H9 (cell line): ENCODE results near the gene ANKS1B. TPM values are rescaled to one million over a fixed set of nuclear protein-coding genes. Genes with fewer than 3 reads are reported as not detected.

Experiments
- DNase-seq: peaks from one replicate; pipeline ENCODE4 v3.0.0-alpha.2; 2017
- H2AFZ ChIP-seq: one replicate; pipeline ENCODE4 v1.6.1; 2013; ENCODE audit warnings: mild to moderate bottlenecking, low read length, control low read depth, moderate library complexity
- H2AK5ac ChIP-seq: 2 replicates; pipeline ENCODE4 v1.6.1; 2013; ENCODE audit warnings: low read length, control low read depth, mixed read lengths; ENCODE audit not compliant: insufficient read length
- H2BK120ac ChIP-seq: one replicate; pipeline ENCODE4 v1.6.1; 2013; ENCODE audit warnings: low read depth, mild to moderate bottlenecking, low read length, control low read depth, inconsistent platforms; ENCODE audit not compliant: poor library complexity, severe bottlenecking
- H2BK12ac ChIP-seq: 2 replicates; pipeline ENCODE4 v1.6.1; 2013; ENCODE audit warnings: low read length, control low read depth, mixed read lengths, low read depth; ENCODE audit not compliant: insufficient read length
- H2BK15ac ChIP-seq: 2 replicates; pipeline ENCODE4 v1.6.1; 2013; ENCODE audit warnings: low read depth, low read length, control low read depth
- H2BK20ac ChIP-seq: one replicate; pipeline ENCODE4 v1.6.1; 2013; ENCODE audit warnings: low read depth, mild to moderate bottlenecking, low read length, control low read depth, inconsistent platforms; ENCODE audit not compliant: poor library complexity, severe bottlenecking
- H2BK5ac ChIP-seq: 2 replicates; pipeline ENCODE4 v1.6.1; 2013; ENCODE audit warnings: low read length, control low read depth, mixed read lengths; ENCODE audit not compliant: insufficient read length
- H3K14ac ChIP-seq: 2 replicates; pipeline ENCODE4 v1.6.1; 2013; ENCODE audit warnings: low read length, control low read depth; ENCODE audit not compliant: insufficient read depth
- H3K18ac ChIP-seq: 2 replicates; pipeline ENCODE4 v1.6.1; 2013; ENCODE audit warnings: low read depth, mild to moderate bottlenecking, mixed read lengths, low read length, control low read depth; ENCODE audit not compliant: insufficient read length
- H3K23ac ChIP-seq: 2 replicates; pipeline ENCODE4 v1.6.1; 2013; ENCODE audit warnings: low read length, control low read depth, mixed read lengths, low read depth; ENCODE audit not compliant: insufficient read length
- H3K23me2 ChIP-seq: 2 replicates; pipeline ENCODE4 v1.6.1; 2013; ENCODE audit warnings: low read depth, mild to moderate bottlenecking, mixed read lengths, low read length, control low read depth; ENCODE audit not compliant: insufficient read length, poor library complexity, severe bottlenecking
- H3K27ac ChIP-seq: 2 replicates; pipeline ENCODE4 v1.5.1; 2013; ENCODE audit warnings: low read length, control low read depth, mixed read lengths, low read depth; ENCODE audit not compliant: insufficient read length
- H3K27me3 ChIP-seq: 2 replicates; pipeline ENCODE4 v1.6.1; 2013; ENCODE audit warnings: low read length, control low read depth, inconsistent platforms; ENCODE audit not compliant: insufficient read depth
- H3K4ac ChIP-seq: 2 replicates; pipeline ENCODE4 v1.6.1; 2013; ENCODE audit warnings: low read depth, mild to moderate bottlenecking, control low read depth, inconsistent platforms, low read length, moderate library complexity
- H3K4me1 ChIP-seq: 2 replicates; pipeline ENCODE4 v1.6.1; 2013; ENCODE audit warnings: low read length, control low read depth, inconsistent platforms; ENCODE audit not compliant: insufficient read depth
- H3K4me2 ChIP-seq: 2 replicates; pipeline ENCODE4 v1.6.1; 2013; ENCODE audit warnings: low read length, control low read depth, mixed read lengths; ENCODE audit not compliant: insufficient read length, insufficient read depth
- H3K56ac ChIP-seq: 2 replicates; pipeline ENCODE4 v1.6.1; 2013; ENCODE audit warnings: low read depth, mild to moderate bottlenecking, mixed read lengths, low read length, control low read depth; ENCODE audit not compliant: insufficient read length
- H3K79me1 ChIP-seq: 2 replicates; pipeline ENCODE4 v1.6.1; 2013; ENCODE audit warnings: low read depth, mild to moderate bottlenecking, moderate library complexity, low read length, control low read depth, inconsistent platforms; ENCODE audit not compliant: insufficient read depth, poor library complexity, severe bottlenecking
- H3K79me2 ChIP-seq: 2 replicates; pipeline ENCODE4 v1.6.1; 2013; ENCODE audit warnings: low read length, control low read depth, inconsistent platforms; ENCODE audit not compliant: insufficient read depth
- H3K9ac ChIP-seq: 2 replicates; pipeline ENCODE4 v1.6.1; 2013; ENCODE audit warnings: low read length, control low read depth, mixed read lengths; ENCODE audit not compliant: insufficient read length; ENCODE audit errors: extremely low read depth
- H3K9me3 ChIP-seq: one replicate; pipeline ENCODE4 v1.6.1; 2013; ENCODE audit warnings: low read depth, low read length, inconsistent platforms; ENCODE audit not compliant: control insufficient read depth
- H3T11ph ChIP-seq: one replicate; pipeline ENCODE4 v1.6.1; 2013; ENCODE audit warnings: mild to moderate bottlenecking, low read length, control low read depth, inconsistent platforms
- H4K20me1 ChIP-seq: one replicate; pipeline ENCODE4 v1.6.1; 2013; ENCODE audit not compliant: control insufficient read depth, insufficient read length, insufficient read depth
- H4K5ac ChIP-seq: 2 replicates; pipeline ENCODE4 v1.6.1; 2013; ENCODE audit warnings: low read depth, mild to moderate bottlenecking, mixed read lengths, low read length, control low read depth; ENCODE audit not compliant: insufficient read length
- H4K8ac ChIP-seq: replicated peaks from 2 replicates; pipeline ENCODE4 v1.6.1; 2013; ENCODE audit warnings: low read length, control low read depth, mixed read lengths, low read depth; ENCODE audit not compliant: insufficient read length
- H4K91ac ChIP-seq: 2 replicates; pipeline ENCODE4 v1.6.1; 2013; ENCODE audit warnings: low read depth, mild to moderate bottlenecking, moderate library complexity, mixed read lengths, low read length, control low read depth; ENCODE audit not compliant: insufficient read length
- H3K27ac Mint-ChIP-seq, 3 experiments: 2 replicates in 2 of 3; 3 replicates in 1 of 3; pipeline ENCODE4 v1.8.0; 2020 to 2021; ENCODE audit warnings: mixed read lengths in 3 of 3, mild to moderate bottlenecking in 1 of 3, moderate library complexity in 1 of 3
- H3K27me3 Mint-ChIP-seq: 2 replicates; pipeline ENCODE4 v1.8.0; 2021; ENCODE audit warnings: low read depth, mild to moderate bottlenecking, moderate library complexity, mixed read lengths
- H3K36me3 Mint-ChIP-seq, 3 experiments: 2 replicates in 2 of 3; 3 replicates in 1 of 3; pipeline ENCODE4 v1.8.0; 2020 to 2021; ENCODE audit warnings: low read depth in 3 of 3, mixed read lengths in 3 of 3; ENCODE audit not compliant: insufficient read depth in 1 of 3
- H3K4me1 Mint-ChIP-seq, 2 experiments: 2 replicates each; pipeline ENCODE4 v1.8.0; 2020; ENCODE audit warnings: mixed read lengths in 2 of 2
- H3K4me3 Mint-ChIP-seq, 2 experiments: 2 replicates in 1 of 2; 3 replicates in 1 of 2; pipeline ENCODE4 v1.8.0; 2020 to 2021; ENCODE audit warnings: mild to moderate bottlenecking in 2 of 2, mixed read lengths in 2 of 2, moderate library complexity in 1 of 2
- H3K9me3 Mint-ChIP-seq, 2 experiments: 2 replicates in 1 of 2; 3 replicates in 1 of 2; pipeline ENCODE4 v1.8.0; 2020; ENCODE audit warnings: mild to moderate bottlenecking in 2 of 2, mixed read lengths in 2 of 2, moderate library complexity in 1 of 2
- WGBS: extraction: QIAGEN DNeasy Blood & Tissue Kit; methylation state at CpG from one replicate; pipeline ENCODE4 v1.1.7; 2013; ENCODE audit warnings: missing lambda C conversion rate, low lambda C conversion rate, mixed read lengths; ENCODE audit not compliant: insufficient read length; ENCODE audit errors: extremely low coverage; 5-methylcytosine and 5-hydroxymethylcytosine counted together
- total RNA-seq: library from RNA; stranded (reverse); gene quantifications from 2 replicates; pipeline ENCODE4 v1.2.1, GENCODE V29; 2021
- TF ChIP-seq, protein P1 (sequence below): fragments of 200-600 bp; sonication (generic); conservative IDR thresholded peaks from 3 replicates; pipeline ENCODE4 v1.8.0; 2021; ENCODE audit warnings: antibody characterized with exemption, mild to moderate bottlenecking

ANKS1B gene
- total RNA-seq, 1 experiment from 2014 or later: 4.1 TPM

DNA sequence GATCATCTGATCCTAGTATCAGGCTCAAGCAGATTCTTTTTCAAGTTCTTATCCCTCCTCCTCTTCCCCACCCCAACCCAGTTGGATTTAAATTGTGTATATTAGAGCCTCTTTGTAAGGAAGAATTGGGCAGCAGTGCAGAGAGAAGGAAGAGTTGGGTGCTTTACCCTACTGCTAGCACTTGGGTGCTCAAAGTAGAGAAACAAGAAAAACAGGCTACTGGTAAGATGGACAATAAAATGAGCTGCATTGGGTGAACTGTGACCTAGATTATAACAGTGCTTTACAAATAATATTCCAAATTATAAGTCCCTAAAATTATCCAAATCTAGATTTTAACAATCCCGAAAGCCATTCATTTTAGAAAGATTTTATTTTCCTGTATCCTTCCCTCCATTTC, 700.6 kb downstream of the ANKS1B start:
- Histone ChIP-seq H3K23ac (no peak overlapping the region), H3K56ac (no peak overlapping the region), H3K27ac (no peak overlapping the region), H3T11ph (no peak overlapping the region), H3K79me2 (no peaks in the 10 kb centered on the region), H2BK12ac (no peak overlapping the region), H3K9ac (no peak overlapping the region), H2BK15ac (no peak overlapping the region), H2BK5ac (no peak overlapping the region), H4K5ac (no peak overlapping the region), H2AK5ac (no peak overlapping the region), H3K14ac (no peak overlapping the region), H4K20me1 (no peaks in the 10 kb centered on the region), H3K4me1 (no peaks in the 10 kb centered on the region), H4K91ac (no peak overlapping the region), H3K79me1 (no peaks in the 10 kb centered on the region), H3K4me2 (no peak overlapping the region), H3K27me3 (no peaks in the 10 kb centered on the region), H3K18ac (no peak overlapping the region), H3K9me3 (no peaks in the 10 kb centered on the region), H2BK20ac (no peak overlapping the region), H2BK120ac (no peak overlapping the region), H3K23me2 (no peaks in the 10 kb centered on the region), H4K8ac (no peak overlapping the region), H2AFZ (no peak overlapping the region), H3K4ac (no peak overlapping the region)
- WGBS: no CpG with 5 or more reads among the region's 1 CpG
- H3K9me3 Mint-ChIP-seq: no peaks in the 10 kb centered on the region
- no peak overlapping the region for H3K27ac Mint-ChIP-seq
- no peaks in the 10 kb centered on the region for H3K36me3 Mint-ChIP-seq
- DNase-seq: no peak
- TF ChIP-seq, protein P1, sequence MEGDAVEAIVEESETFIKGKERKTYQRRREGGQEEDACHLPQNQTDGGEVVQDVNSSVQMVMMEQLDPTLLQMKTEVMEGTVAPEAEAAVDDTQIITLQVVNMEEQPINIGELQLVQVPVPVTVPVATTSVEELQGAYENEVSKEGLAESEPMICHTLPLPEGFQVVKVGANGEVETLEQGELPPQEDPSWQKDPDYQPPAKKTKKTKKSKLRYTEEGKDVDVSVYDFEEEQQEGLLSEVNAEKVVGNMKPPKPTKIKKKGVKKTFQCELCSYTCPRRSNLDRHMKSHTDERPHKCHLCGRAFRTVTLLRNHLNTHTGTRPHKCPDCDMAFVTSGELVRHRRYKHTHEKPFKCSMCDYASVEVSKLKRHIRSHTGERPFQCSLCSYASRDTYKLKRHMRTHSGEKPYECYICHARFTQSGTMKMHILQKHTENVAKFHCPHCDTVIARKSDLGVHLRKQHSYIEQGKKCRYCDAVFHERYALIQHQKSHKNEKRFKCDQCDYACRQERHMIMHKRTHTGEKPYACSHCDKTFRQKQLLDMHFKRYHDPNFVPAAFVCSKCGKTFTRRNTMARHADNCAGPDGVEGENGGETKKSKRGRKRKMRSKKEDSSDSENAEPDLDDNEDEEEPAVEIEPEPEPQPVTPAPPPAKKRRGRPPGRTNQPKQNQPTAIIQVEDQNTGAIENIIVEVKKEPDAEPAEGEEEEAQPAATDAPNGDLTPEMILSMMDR: no peak
- H3K4me3 Mint-ChIP-seq: no peak overlapping the region
- peaks cover 3 to 6% of the 10 kb centered on the region in 2 experiments; a peak in 2 of 4 replicates for H3K4me1 Mint-ChIP-seq
- H3K27me3 Mint-ChIP-seq: no peaks in the 10 kb centered on the region
